ENCODE results near the gene CTSG. TPM values are rescaled to one million over a fixed set of nuclear protein-coding genes. Genes with fewer than 3 reads are reported as not detected.
"Not testable (repeated sequence)": the region's sequence is repeated elsewhere in the genome, so short reads cannot be mapped to it uniquely, and the experiment has no call there.

Gene CTSG
- total and polyA plus RNA-seq, 2 experiments from 2014 or later: not detected

DNA sequence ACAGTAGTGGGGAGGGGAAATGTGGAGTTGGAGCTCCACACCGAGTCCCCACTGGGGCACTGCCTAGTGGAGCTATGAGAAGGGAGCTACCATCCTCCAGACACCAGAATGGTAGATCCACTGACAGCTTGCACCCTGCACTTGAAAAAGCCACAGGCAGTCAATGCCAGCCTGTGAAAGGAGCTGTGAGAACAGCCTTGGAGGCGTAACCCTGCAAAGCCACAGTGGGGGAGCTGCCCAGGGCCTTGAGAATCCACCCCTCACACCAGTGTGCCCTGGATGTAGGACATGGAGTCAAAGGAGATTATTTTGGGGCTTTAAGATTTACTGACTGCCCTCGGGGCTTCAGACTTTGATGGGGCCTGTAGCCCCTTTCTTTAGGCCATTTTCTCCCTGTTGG lies 12.5 kb downstream of the CTSG start:
- no peaks in the 10 kb centered on the region for H4K20me1 ChIP-seq (ENCODE audit: insufficient read depth)
- no peaks in the 10 kb centered on the region for H3K9me2 ChIP-seq (ENCODE audit: insufficient read depth)
- no peaks in the 10 kb centered on the region for H3K36me3 ChIP-seq (ENCODE audit: low read depth)
- no peak overlapping the region for H3K27ac ChIP-seq
- in situ Hi-C loops (cut with MboI): no loop called here
- no peak overlapping the region for H3K9ac ChIP-seq
- H3K9me3 ChIP-seq (ENCODE audit: low read depth): no peaks in the 10 kb centered on the region
- WGBS, 2 experiments (ENCODE audit: low coverage in 1 of 2, low lambda C conversion rate in 2 of 2, missing lambda C conversion rate in 2 of 2): 8 to 12% methylated on average over 3 of the region's 3 CpGs
- H3K4me2 ChIP-seq (ENCODE audit: unreplicated experiment): no peak overlapping the region
- H3F3A ChIP-seq (ENCODE audit: insufficient read depth): no peaks in the 10 kb centered on the region
- no peak for DNase-seq
- H3K79me2 ChIP-seq (ENCODE audit: insufficient read depth): no peaks in the 10 kb centered on the region
- TF ChIP-seq EZH2phosphoT487 (IDR thresholded peaks at IDR 0.05; ENCODE audit: insufficient read depth, low read depth) (no peak), EZH2 (IDR thresholded peaks at IDR 0.05; ENCODE audit: insufficient read depth, poor library complexity, severe bottlenecking) (no peak)
- H2AFZ ChIP-seq: no peak overlapping the region
- H3K4me1 ChIP-seq (ENCODE audit: insufficient read depth): no peaks in the 10 kb centered on the region
- no peak overlapping the region for H3K4me3 ChIP-seq
- no peaks in the 10 kb centered on the region for H3K27me3 ChIP-seq (replicated peaks; ENCODE audit: insufficient read depth)

GRCh38 chr14:24556756-24557155 lies 19.3 kb downstream of the CTSG start:
- no peak overlapping the region for H3K27ac ChIP-seq
- DNase-seq: peak; percentile 38
- H3K4me1 ChIP-seq (ENCODE audit: insufficient read depth): no peaks in the 10 kb centered on the region
- no peaks in the 10 kb centered on the region for H3K79me2 ChIP-seq (ENCODE audit: insufficient read depth)
- H3K9me3 ChIP-seq (ENCODE audit: low read depth): no peaks in the 10 kb centered on the region
- WGBS, 2 experiments (ENCODE audit: low coverage in 1 of 2, low lambda C conversion rate in 2 of 2, missing lambda C conversion rate in 2 of 2): 5 to 8% methylated on average over 4 of the region's 4 CpGs
- no peak overlapping the region for H3K4me3 ChIP-seq
- H3K36me3 ChIP-seq (ENCODE audit: low read depth): no peaks in the 10 kb centered on the region
- in situ Hi-C loops (cut with MboI): no loop called here
- no peaks in the 10 kb centered on the region for H4K20me1 ChIP-seq (ENCODE audit: insufficient read depth)
- H3F3A ChIP-seq (ENCODE audit: insufficient read depth): no peaks in the 10 kb centered on the region
- TF ChIP-seq EZH2 (IDR thresholded peaks at IDR 0.05; ENCODE audit: insufficient read depth, poor library complexity, severe bottlenecking) (no peak), EZH2phosphoT487 (IDR thresholded peaks at IDR 0.05; ENCODE audit: insufficient read depth, low read depth) (no peak)
- no peaks in the 10 kb centered on the region for H3K9me2 ChIP-seq (ENCODE audit: insufficient read depth)
- no peak overlapping the region for H3K9ac ChIP-seq
- H3K4me2 ChIP-seq (ENCODE audit: unreplicated experiment): no peak overlapping the region
- H3K27me3 ChIP-seq (replicated peaks; ENCODE audit: insufficient read depth): no peaks in the 10 kb centered on the region
- H2AFZ ChIP-seq: no peak overlapping the region

DNA sequence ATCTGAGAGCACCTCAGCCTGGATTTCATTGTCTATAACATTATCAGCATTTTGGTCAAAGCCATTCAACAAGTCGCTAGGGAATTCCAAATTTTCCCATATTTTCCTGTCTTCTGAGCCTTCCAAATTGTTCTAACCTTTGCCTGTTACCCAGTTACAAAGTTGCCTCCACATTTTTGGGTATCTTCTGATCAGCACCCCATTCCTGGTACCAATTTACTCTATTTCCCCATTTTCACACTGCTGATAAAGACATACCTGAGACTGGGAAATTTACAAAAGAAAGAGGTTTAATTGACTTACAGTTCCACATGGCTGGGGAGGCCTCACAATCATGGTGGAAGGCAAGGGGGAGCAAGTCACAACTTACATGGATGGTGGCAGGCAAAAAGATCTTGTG lies 27.0 kb downstream of the CTSG start:
- H3K27ac ChIP-seq; H3K4me2 ChIP-seq (ENCODE audit: unreplicated experiment): not testable (repeated sequence)

DNA sequence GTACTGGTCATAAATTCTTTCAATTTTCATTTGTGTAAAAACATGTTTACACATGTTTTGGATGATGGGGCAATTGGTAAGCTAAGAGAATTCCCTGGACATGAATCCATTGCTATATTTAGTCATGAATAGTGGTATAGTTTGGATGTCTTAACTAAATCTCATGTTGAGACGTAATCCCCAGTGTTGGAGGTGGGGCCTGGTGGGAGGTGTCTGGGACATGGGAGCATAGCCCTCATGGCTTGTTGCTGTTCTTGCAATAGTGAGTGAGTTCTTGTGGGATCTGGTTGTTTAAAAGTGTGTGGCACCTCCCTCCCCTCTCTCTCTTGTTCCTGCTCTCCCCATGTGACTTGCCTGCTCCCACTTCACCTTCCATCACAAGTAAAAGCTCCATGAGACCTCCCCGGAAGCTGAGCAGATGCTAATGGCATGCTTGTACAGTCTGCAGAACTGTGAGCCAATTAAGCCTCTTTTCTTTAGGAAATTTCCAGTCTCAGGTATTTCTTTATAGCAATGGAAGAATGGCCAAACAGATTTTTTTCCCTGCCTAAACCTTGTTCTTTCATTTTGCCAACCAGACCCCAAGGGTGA lies 33.6 kb downstream of the CTSG start:
- Histone ChIP-seq H4K20me1 (ENCODE audit: insufficient read depth) (no peaks in the 10 kb centered on the region; the same call in 1 of the 2 replicates), H2AFZ (no peak overlapping the region), H3K4me2 (ENCODE audit: unreplicated experiment) (no peak overlapping the region), H3K27ac (no peak overlapping the region), H3K9me2 (ENCODE audit: insufficient read depth) (no peaks in the 10 kb centered on the region), H3K36me3 (ENCODE audit: low read depth) (no peaks in the 10 kb centered on the region), H3K27me3 (replicated peaks; ENCODE audit: insufficient read depth) (no peaks in the 10 kb centered on the region), H3F3A (ENCODE audit: insufficient read depth) (no peaks in the 10 kb centered on the region), H3K9ac (no peak overlapping the region), H3K79me2 (ENCODE audit: insufficient read depth) (no peaks in the 10 kb centered on the region), H3K4me1 (ENCODE audit: insufficient read depth) (no peaks in the 10 kb centered on the region), H3K9me3 (ENCODE audit: low read depth) (no peaks in the 10 kb centered on the region), H3K4me3 (no peak overlapping the region)
- TF ChIP-seq EZH2 (IDR thresholded peaks at IDR 0.05; ENCODE audit: insufficient read depth, poor library complexity, severe bottlenecking): no peak
- no peak for TF ChIP-seq EZH2phosphoT487 (IDR thresholded peaks at IDR 0.05; ENCODE audit: insufficient read depth, low read depth)
- DNase-seq: peak; percentile 9
- WGBS, 2 experiments (ENCODE audit: low coverage in 1 of 2, low lambda C conversion rate in 2 of 2, missing lambda C conversion rate in 2 of 2): 13 to 22% methylated on average over 2 of the region's 2 CpGs
- in situ Hi-C loops (cut with MboI): no loop called here

More for the DNA sequence above, 27.0 kb downstream of the CTSG start:
- H3K79me2 ChIP-seq (ENCODE audit: insufficient read depth); H3F3A ChIP-seq (ENCODE audit: insufficient read depth); in situ Hi-C loops (cut with MboI); H3K9ac ChIP-seq; H3K9me3 ChIP-seq (ENCODE audit: low read depth); H3K4me1 ChIP-seq (ENCODE audit: insufficient read depth); H3K4me3 ChIP-seq; H3K27me3 ChIP-seq (replicated peaks; ENCODE audit: insufficient read depth); H3K9me2 ChIP-seq (ENCODE audit: insufficient read depth); H3K36me3 ChIP-seq (ENCODE audit: low read depth); H4K20me1 ChIP-seq (ENCODE audit: insufficient read depth); DNase-seq; H2AFZ ChIP-seq: not testable (repeated sequence)
- WGBS, 2 experiments (ENCODE audit: low coverage in 1 of 2, low lambda C conversion rate in 2 of 2, missing lambda C conversion rate in 2 of 2): 4 to 15% methylated on average over 1 of the region's 1 CpG

DNA sequence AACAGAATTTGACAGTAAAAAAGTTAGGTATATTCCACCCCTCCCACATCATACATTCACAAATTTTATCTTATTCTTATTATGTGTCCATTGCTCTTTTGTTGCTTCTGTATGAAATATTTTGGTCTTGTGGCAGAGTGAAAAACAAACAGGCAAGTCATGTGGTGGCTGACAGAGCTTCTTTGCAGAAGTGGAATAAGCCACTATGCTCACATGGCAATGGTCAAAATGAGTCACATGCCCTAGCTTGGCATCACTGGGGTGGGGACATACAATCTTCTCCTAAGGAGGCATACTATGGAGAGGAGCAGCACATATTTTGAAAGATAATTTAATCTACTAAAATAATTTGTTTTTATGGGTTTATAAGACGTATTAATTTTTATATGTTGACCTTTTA lies 40.3 kb downstream of the CTSG start:
- no peak overlapping the region for H2AFZ ChIP-seq
- H3F3A ChIP-seq (ENCODE audit: insufficient read depth): no peaks in the 10 kb centered on the region
- no peaks in the 10 kb centered on the region for H3K4me1 ChIP-seq (ENCODE audit: insufficient read depth)
- 0 to 4% methylated on average over 1 of the region's 1 CpG for WGBS, 2 experiments (ENCODE audit: low coverage in 1 of 2, low lambda C conversion rate in 2 of 2, missing lambda C conversion rate in 2 of 2)
- H3K79me2 ChIP-seq (ENCODE audit: insufficient read depth): no peaks in the 10 kb centered on the region
- H3K27me3 ChIP-seq (replicated peaks; ENCODE audit: insufficient read depth): no peaks in the 10 kb centered on the region
- in situ Hi-C loops (cut with MboI): no loop called here
- H3K9me3 ChIP-seq (ENCODE audit: low read depth): no peaks in the 10 kb centered on the region
- H3K4me3 ChIP-seq: no peak overlapping the region
- H3K4me2 ChIP-seq (ENCODE audit: unreplicated experiment): no peak overlapping the region
- no peak overlapping the region for H3K27ac ChIP-seq
- H3K9ac ChIP-seq: no peak overlapping the region
- no peaks in the 10 kb centered on the region for H3K36me3 ChIP-seq (ENCODE audit: low read depth)
- no peak for DNase-seq
- no peak for TF ChIP-seq EZH2phosphoT487 (IDR thresholded peaks at IDR 0.05; ENCODE audit: insufficient read depth, low read depth)
- H3K9me2 ChIP-seq (ENCODE audit: insufficient read depth): no peaks in the 10 kb centered on the region
- H4K20me1 ChIP-seq (ENCODE audit: insufficient read depth): no peaks in the 10 kb centered on the region; the same call in 1 of the 2 replicates

All from GM23248 (cell line).